Measurements from ENCODE around the gene LRMDA.

GRCh38 chr10:76055963-76056362, 624.5 kb downstream of the LRMDA start:
- TF ChIP-seq CTCF (conservative IDR thresholded peaks at IDR 0.05; ENCODE audit: low read length) (no peak), EZH2phosphoT487 (IDR thresholded peaks at IDR 0.05; ENCODE audit: borderline replicate concordance) (no peak)

Measured in Loucy (cell line).